Activated T-cell treated with anti-CD3 and anti-CD28 coated beads for 48 hours (primary cell): ENCODE measurements around the gene BPIFB2.
"Not testable (repeated sequence)": the region's sequence is repeated elsewhere in the genome, so short reads cannot be mapped to it uniquely, and the experiment has no call there.

Experiments used
- DNase-seq: peaks from one replicate; pipeline ENCODE4 v3.0.0-alpha.2; 2020; ENCODE audit warnings: low read depth

The BPIFB2 gene

DNA sequence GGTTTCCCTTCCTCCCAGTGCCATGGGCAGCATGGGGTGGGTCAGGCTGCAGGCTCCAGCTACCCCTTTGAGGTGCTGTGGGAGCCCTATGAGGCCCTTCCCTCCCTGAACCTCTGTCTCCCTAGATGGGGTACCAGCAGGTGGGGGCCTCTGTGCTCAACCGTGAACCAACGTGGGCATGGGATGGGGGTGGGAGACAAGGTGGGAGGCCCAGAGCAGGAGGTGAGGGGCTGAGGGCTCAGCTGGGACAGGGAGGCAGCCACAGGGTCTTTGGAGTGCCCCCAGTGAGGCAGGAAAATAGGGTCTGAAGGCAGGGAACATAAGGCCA, 36.6 kb upstream of the BPIFB2 start:
- DNase-seq: no peak

DNA sequence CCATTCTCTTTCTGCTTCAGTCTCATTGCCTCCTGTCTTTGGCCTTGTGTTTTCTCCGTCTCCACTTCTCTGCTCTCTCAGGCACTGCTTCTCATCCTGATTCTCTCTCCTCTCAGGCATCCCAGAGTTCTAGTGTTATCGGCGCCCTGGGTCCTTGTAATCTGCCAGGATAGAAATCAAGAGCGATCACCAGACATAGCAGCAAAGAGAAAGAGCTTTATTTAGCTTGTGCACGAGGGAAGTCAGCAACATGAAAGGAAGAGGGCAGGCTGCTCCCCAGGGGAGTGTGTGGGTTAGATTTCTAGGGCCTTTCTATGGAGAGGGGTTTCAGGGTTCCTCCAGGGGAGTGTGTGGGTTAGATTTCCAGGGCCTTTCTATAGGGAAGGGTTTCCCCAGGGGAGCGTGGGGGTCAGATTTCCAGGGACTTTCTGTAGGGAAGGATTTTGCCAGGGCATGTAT, 35.8 kb upstream of the BPIFB2 start:
- DNase-seq: no peak

DNA sequence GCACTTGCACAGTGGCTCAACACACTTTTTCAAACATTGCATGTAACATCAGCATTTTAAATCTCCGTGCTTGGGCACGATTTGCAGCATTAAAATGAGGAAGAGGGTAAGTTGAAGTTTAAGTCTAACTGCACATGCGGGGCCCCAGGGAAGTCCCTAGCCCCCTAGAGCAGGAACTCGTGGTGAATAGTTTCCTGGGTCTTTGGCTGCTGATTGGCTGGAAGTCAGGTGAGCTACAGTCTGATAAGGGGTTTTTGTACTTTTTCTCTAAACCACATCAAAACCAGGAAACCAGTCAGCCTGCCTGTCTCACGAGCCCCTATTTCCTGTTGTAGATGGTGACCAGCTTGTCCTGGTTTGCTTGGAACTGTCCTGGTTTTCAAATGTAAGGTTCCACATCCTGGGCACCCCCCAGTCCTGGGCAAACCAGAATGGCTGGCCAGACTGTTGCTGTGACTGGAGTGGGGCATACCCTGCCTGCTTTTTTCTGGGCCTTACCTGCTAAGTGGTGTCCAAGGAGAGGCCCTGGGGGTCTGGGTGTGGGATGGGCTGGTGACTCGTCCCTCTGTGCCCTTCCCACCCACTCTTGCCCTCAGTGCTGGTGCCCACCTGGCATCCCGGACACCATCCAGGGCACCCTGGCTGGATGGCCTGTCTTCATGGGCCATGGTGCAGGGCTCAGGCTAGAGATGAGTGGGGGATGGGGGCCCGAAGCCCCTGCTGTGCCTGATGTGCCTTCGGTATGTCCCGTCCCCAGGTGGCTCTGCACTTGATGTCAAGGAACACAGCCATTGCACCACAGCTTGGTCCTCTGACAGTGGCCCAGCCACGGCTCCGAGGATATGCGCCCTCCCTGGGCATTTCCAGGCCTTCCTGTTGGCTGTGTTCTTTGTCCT, 35.1 kb upstream of the BPIFB2 start:
- DNase-seq: peak; percentile 66

DNA sequence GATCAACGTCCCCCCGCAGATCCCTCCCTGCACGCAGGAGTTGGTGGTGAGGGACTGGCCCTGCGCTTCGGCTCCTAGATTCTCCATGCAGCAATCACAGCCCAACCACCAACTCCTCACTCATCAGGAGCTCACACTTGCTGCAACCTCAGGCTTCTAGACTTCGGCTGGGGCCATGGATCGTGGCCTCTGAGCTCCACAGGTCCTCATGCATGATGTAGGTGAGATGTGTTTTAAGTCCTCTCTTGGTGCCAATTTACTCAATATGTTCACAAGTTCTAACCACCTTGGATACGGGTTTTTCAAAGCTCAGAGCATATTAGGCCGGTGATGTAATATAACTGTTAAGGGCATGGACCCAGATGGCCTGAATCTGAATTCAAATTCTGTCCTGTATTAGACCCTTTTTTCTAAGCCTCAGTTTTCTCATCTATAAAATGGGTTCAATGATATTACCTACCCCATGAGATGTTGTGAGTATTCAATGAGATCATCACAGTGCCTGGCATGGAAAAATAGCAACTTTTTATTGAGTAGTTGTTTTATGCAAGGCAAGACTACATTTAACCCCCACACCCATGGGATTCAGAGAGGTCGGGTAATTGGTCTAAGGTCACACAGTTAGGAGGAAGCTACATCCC, 34.3 kb upstream of the BPIFB2 start:
- no peak for DNase-seq

DNA sequence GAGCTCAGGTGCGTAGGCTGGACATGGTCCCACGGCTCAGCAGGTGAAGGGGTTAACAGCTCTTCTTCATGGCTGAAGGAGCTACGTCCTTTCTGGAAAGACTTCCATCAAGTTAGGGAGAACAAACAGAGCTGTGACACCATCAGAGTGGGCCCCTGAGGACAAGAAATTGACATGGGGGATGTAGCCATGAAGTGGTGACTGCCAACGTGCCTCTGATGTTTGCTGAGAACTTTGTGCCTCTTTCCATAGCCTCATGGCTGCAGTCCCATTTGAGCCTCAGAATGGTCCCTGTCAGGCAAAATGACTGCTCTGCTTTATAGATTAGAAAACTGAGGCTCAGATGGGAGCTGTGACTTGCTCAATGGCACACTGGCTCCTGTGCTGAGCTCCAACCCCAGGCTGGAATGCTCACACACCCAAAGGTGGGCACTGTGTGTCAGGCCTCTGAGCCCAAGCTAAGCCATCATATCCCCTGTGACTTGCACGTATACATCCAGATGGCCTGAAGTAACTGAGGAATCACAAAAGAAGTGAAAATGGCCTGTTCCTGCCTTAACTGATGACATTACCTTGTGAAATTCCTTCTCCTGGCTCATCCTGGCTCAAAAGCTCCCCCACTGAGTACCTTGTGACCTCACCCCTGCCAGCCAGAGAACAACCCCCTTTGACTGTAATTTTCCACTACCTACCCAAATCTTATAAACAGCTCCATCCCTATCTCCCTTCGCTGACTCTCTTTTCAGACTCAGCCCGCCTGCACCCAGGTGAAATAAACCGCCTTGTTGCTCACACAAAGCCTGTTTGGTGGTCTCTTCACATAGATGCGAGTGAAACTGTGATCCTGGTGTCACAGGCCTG, 33.1 kb upstream of the BPIFB2 start:
- DNase-seq: not testable (repeated sequence)

DNA sequence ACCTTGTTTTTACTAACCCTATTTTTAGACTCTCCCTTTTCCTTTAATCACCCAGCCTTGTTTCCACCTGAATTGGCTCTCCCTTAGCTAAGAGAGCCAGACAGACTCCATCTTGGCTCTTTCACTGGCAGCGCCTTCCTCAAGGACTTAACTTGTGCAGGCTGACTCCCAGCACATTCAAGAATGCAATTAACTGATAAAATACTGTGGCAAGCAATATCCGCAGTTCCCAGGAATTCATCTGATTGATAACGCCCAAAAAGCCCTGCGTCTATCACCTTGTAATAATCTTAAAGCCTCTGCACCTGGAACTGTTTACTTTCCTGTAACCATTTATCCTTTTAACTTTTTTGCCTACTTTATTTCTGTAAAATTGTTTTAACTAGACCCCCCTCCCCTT, 32.4 kb upstream of the BPIFB2 start:
- DNase-seq: not testable (repeated sequence)

DNA sequence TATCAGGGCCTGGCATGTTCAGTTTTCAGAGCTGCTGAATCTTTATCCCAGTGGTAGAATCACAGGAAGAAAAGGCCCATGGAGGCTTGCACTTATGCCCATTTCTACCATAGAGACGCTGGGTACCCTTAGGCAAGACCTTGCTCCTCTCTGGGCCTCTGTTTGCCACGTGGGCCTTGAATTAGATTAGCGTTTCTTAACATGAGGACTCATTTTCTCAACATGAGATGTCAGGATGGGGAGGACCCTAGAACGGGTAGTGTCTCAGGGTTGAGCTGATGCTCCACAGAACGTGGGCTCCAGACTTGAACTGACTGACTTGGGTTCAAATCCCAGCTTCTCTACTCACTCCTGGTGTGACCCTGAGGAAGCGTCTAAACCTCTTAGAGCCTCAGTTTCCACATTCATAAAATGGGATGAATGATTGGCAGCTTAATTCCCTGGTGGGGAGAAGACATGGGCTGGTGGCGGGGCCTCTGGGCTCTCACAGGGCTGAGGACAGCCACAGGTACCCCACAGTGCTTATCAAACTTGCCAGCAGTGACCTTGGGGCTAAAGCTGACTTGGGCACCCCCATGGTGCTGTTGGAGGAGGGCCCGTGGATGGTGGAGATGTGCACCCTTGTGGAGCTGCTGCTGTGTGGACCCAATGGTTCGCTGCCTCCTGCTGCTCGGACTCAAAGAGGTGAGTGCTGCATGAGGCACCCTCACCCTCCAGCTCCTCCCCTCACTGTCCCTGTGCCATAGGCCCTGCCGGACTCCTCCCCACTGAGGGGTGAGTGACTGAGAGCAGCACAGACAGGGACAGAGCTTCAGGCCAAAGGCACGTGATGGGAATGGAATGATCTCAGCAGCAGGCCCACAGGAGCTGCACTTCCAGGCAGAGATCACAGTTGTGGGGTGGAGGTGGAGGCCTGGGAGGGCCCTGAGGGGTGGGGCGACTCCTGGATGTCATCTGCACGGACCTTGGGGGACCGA, 31.5 kb upstream of the BPIFB2 start:
- no peak for DNase-seq

DNA sequence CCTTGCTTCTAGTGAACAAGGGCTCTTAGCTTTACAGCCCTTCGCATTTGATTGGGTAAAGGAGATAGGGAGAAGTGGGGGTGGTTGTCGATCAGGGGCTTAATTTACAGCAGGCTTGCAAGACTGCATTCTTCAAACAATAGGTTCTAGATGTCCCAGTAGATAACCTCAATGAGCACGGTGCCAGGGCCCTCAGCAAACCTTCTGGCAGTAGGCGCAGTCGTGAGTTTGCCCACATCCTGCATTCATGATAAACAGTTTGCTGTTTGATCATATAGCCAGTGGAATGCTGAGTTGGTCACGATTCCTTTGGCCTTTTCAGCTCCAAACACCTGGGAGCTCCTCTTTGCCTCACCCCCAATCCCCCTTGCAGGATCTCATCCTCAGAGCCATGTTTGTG, 30.8 kb upstream of the BPIFB2 start:
- no peak for DNase-seq

DNA sequence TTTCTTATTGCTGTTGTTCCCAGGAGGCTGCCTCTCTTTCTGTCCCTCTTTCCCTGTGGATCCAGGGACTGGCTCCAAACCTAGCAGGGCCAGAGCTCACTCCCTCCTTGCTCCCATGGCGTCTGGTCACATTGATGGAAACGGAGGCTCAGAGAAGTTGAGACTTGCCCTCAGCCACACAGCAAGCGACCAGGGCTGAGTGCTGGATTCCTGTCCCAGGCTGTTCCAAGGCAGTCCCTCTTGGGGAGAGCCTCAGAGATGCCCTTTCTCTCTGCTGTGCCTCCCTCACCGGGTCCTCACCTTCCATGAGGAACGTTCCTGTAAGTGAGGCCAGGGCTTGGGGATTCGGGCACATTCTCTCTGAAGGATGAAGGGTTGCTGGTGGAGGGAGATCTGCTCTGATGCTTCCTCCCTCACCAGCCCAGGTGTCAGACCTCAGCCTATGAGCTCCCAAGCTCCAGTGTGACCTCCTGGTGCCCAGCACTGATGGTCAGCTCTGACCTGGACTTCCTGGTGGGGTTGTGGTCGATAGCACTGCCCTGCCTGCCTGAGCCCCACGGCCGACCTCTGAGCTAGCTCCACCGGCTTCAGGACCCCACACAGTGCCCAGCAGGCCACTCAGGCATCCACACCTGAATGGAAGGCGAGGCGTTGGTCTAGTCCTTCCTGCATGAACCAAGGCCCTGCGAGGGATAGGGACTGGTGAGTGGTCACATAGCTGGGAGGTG, 30.1 kb upstream of the BPIFB2 start:
- DNase-seq: no peak

DNA sequence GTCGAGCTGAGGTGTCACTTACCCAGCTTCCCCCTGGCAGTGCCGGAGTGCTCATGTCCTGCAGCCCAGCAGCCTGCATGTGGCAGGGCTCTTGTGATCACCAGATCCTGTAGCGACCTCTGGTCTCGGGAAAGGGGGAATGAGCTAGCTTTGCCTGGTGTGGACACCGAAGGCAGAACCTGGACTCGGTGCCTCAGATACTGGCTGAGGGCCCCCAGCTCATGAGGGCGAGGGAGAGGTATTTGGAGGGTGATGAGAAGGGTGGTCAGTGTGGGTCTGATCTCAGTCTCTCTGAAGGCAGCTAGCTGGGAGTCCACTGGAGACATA, 29.5 kb upstream of the BPIFB2 start:
- no peak for DNase-seq

DNA sequence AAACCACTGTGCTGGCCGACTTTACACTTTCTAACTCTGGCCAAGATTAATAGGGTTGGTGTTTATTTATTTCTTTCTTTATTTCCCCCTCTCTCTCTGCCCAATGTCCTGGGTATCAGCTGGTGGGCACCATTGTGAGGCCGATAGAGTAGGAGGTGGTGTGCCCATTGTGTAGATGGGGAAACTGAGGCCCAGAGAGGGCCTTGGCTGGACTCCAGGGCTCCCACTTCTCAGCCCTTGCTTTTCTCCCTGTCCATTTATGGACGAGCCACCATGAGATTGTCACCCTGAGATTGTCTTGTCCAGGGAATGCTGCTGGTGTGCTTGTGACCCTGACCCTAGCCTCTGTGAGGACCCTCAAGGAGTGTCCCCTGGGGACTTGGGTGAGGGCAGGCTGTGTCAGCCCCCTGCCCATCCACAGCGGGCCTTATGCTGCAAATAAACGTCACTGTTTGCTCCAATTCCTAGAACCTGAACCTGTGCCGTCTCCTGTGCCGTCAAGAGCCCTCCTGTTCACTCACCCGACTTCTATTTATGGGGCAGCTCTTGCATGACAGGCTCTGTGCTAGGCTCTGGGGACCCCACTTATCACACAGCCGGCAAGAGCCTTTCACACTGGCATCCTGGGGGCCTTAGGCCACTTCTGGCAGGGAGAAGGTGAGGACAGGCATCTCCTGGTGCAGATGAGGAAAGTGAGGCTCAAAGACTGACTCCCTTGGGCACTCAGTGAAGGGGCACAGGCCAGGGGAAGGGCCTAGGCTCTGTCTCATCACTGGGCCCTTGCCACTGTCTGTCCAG, 28.1 kb upstream of the BPIFB2 start:
- no peak for DNase-seq

DNA sequence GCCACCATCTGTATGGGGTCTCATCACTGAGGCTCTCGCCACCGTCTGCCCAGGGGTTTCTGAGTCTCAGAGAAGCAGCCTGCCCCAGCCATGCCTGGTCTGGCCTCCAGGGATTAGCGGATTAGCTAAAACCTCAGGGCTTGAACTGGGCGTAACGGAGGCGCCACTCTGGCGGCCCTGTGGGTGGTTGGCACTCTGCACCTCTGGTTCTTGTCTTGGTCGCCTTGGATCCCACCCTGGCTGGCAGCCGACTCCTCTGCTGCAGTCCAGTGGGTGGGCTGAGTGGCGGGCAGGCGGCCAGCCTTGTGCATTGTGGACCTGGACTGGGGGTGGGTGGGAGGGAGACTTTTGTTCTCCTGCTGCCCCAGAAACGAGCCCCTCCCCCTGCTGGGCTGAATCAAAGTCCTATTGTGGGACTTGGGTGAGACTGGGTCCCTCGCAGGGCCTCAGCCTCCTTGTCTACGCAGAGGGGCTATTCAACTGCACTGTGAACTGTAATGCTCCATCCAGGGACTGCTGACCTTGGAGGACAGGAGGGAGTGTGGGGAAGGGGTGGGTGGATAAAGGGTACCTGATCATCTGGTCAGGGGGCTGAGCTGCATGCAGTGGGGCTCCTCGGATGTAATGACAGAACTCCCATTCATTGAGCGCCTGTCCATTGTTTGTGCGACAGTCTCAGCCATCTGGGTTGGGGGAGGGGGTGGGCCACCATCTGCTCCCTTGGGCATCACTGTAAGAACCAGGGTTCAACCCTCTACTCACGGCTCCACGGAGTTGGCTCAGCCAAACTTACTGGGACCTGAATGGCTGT, 27.2 kb upstream of the BPIFB2 start:
- DNase-seq: no peak

DNA sequence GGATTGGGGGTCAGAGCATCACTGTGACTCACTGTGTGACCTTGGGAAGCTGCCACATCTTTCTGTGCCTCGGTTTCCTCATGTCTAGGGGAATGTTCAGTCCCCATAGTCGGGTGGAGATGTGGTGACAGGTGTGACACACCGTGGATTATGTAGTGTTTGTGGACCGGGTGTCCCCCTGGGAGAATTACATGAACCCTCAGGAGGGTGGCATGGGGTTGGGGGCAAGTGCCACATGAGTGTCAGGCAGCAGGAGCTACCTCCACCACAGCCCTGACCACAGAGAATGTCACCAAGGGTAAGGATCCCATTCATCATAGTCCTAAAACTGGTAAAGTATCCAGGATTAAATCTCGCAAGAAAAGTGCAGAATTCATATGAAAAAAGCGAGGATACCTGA, 26.5 kb upstream of the BPIFB2 start:
- no peak for DNase-seq

DNA sequence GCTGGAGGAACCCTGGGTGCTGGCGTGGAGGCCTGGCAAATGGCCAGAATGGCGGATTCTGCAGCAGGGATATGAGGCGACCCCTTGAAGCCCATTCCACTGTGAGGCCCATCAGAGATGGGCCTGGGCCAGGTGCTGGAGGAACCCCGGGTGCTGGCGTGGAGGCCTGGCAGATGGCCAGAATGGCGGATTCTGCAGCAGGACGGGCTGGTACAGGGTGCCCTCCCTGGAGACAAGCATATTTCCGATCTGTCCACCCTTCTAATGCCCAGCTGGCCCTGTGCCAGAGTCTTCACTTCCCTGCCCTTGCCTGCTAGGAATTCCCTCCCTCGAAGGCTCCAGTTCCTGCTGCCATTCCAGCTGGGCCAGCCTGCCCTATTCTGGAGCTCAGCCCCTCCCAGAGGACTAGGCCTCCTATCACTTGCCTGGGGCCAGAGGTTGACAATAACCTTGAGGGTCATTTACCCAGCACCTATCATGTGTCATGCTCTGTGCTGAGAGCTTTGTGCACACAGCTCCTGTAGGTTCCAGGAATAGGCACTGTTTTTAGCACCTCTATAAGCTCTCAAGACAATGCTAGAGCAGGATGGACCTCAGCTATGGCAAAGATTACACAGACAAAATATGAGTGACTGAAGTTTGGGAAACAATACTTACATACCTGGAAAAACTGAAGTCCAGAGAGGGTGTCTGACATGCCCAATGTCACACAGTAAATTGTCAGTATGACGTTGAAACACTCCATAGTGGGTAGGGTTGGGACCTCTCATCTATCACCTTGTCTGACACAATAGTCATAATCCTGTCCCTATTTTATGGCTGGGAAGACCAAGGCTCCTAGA, 24.7 kb upstream of the BPIFB2 start:
- no peak for DNase-seq

DNA sequence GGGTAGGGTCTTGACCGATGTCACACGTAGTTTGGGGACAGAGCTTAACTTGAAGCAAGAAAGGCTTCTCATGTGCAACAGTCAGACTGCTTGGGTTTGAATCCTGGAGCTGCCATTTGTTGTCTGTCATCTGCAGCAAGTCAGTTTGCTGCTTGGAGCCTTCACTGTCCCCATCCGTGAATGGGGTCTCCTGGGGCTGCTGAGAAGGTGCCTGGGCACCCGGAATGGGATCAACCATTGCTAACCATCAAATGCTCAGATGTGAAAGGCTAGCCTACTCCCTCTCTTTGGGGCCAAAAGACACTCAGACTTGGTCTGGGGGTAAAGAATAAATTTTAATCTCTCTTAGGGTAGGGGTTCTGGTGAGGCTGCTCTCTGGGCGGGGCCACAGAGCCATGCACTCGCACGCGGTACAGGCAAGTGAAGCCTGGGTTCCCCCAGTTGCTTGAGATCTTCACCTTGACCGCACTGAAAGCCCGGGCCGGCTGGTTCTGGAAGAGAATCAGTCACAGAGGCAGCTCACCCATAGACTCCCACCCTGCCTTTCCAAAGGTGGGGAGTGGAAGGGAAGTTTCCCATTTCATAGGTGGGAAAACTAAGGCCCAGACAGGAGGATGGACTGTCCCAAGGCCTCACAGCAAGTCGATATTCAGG, 23.9 kb upstream of the BPIFB2 start:
- DNase-seq: no peak

DNA sequence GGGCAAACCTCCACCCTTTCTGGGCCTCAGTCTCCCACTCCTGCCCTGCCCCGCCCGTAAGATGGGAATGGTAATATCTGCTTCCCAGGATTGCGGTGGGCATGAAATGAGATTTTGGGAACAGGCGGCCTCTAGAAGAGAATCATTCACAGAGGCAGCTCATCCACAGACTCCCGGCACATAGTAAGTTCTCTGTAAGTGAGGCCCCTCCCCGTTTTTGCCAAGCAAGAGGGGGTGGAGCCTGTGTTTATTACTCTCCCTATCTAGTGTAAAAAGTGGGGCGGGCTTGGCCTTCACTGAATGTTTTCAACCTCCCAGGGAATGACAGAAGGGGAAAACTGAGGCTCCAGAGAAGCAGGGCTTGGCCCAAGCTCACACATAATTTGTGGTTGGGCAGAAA, 23.3 kb upstream of the BPIFB2 start:
- DNase-seq: no peak

DNA sequence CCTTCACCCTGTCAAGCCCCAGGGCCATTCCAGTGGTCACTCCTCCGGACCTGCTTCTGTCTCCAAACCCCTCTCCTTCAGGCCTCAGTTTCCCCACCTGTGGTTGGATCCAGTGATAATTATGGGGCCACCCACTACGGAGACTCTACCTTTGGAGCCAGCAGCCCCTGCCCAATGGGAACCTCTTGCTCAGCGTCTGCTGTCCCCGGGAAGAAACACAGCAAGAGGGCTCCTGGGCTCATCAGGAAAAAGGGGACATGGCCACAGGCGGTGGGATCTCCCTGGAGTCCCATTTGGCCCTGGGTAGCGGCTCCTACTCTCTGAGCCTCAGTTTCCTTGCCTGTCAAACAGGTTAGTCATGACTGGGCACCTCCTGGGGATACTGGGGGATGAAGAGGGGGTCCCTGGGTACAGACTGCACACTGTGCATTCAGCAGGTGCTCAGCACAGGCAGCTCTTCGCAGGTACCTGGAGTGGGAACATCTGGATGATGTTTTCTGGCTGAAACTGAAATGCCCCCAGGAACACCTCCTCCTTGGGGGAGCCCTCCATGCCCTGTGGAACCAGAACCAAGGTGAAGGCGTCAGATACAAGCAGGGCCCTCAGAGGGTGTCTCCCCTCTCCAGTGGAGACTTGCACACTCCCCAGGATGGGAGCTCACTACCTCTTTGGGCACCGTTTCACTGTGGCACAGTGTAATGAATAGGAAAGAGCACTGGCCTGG, 22.7 kb upstream of the BPIFB2 start:
- no peak for DNase-seq
